D721Med (cell line): ENCODE results near the gene ABCC6.

ENCODE experiments used
- DNase-seq: peaks from one replicate; pipeline ENCODE4 v3.0.0; 2011; ENCODE audit warnings: low spot score; ENCODE audit not compliant: insufficient read length
- FAIRE-seq: peaks from 2 replicates; lab custom pipeline; 2011; peaks lifted over from hg19 to GRCh38; lab: Jason Lieb, UNC
- CTCF ChIP-seq: IDR thresholded peaks from 2 replicates; pipeline ENCODE4 v1.5.1; 2012; ENCODE audit warnings: mild to moderate bottlenecking, control low read depth; ENCODE audit not compliant: insufficient read depth; ENCODE audit errors: missing control alignments

The ABCC6 gene

GRCh38 chr16:16169615-16170014 lies 53.7 kb downstream of the ABCC6 start:
- DNase-seq (no peak), FAIRE-seq (no peak)
- TF ChIP-seq CTCF, result no peak

GRCh38 chr16:16168431-16168830 lies 54.9 kb downstream of the ABCC6 start:
- DNase-seq (no peak), FAIRE-seq (no peak)
- TF ChIP-seq CTCF, result no peak

- DNase-seq (no peak), FAIRE-seq (no peak)
- no peak for TF ChIP-seq CTCF
Observed at GRCh38 chr16:16167927-16168326, 55.4 kb downstream of the ABCC6 start.

- no peak for FAIRE-seq
- no peak for TF ChIP-seq CTCF
Observed at GRCh38 chr16:16166949-16167348, 56.3 kb downstream of the ABCC6 start.

GRCh38 chr16:16166085-16166484 lies 57.2 kb downstream of the ABCC6 start:
- no peak for TF ChIP-seq CTCF
- no peak for DNase-seq
- no peak for FAIRE-seq

More at GRCh38 chr16:16166949-16167348, 56.3 kb downstream of the ABCC6 start:
- no peak for DNase-seq

- FAIRE-seq, result no peak
- DNase-seq, result no peak
- TF ChIP-seq CTCF, result no peak
Observed at GRCh38 chr16:16164243-16164642, 59.1 kb downstream of the ABCC6 start.

- no peak for TF ChIP-seq CTCF
- no peak for FAIRE-seq
Observed at GRCh38 chr16:16163571-16163970, 59.7 kb downstream of the ABCC6 start.

More at GRCh38 chr16:16163571-16163970, 59.7 kb downstream of the ABCC6 start:
- DNase-seq, result no peak
